SU-DHL-6 (cell line): ENCODE results near the gene HERC4.

Experiments used
- CTCF ChIP-seq: fragments of 200-600 bp; sonication (generic); IDR thresholded peaks from one replicate; pipeline ENCODE4 v1.5.1; 2017; ENCODE audit warnings: antibody characterized with exemption, mild to moderate bottlenecking, low read length, moderate library complexity; ENCODE audit not compliant: insufficient read depth, poor library complexity, severe bottlenecking
- EZH2phosphoT487 ChIP-seq: fragments of 200-600 bp; sonication (generic), shearing (Covaris generic); conservative IDR thresholded peaks from 2 replicates; pipeline ENCODE4 v1.6.1; 2018; ENCODE audit warnings: mild to moderate bottlenecking, antibody characterized with exemption, low read length, moderate library complexity, mixed read lengths

GRCh38 chr10:68121020-68121743, 46.1 kb upstream of the HERC4 start:
- no peak for TF ChIP-seq EZH2phosphoT487
- TF ChIP-seq CTCF = no peak
